Upper lobe of left lung (tissue), 6 donors: ENCODE results near the gene MIS18BP1. TPM values are rescaled to one million over a fixed set of nuclear protein-coding genes. Genes with fewer than 3 reads are reported as not detected.
"Not testable (repeated sequence)": the region's sequence is repeated elsewhere in the genome, so short reads cannot be mapped to it uniquely, and the experiment has no call there.

Experiments
- ATAC-seq, 2 donors: fragments of 200-7000 bp; cut with Tn5 transposase; one replicate each; pipeline ENCODE4 v1.9.1; 2022; ENCODE audit warnings: mild to moderate bottlenecking in 2 of 2, moderate library complexity in 2 of 2; ENCODE audit not compliant: low FRiP score in 2 of 2
- DNase-seq, 2 donors: peaks; one replicate each; pipeline ENCODE4 v3.0.0-alpha.2; 2019 to 2020
- H3K27ac ChIP-seq, 4 donors: fragments of 200-600 bp; sonication (generic); one replicate each; pipeline ENCODE4 v1.5.1; 2016 to 2019
- H3K27me3 ChIP-seq, 4 donors: fragments of 200-600 bp; sonication (generic); one replicate each; pipeline ENCODE4 v1.5.1; 2017 to 2019
- H3K36me3 ChIP-seq, 4 donors: fragments of 200-600 bp; sonication (generic); one replicate each; pipeline ENCODE4 v1.5.1; 2016 to 2019
- H3K4me1 ChIP-seq, 4 donors: fragments of 200-600 bp; sonication (generic); one replicate each; pipeline ENCODE4 v1.5.1; 2018 to 2019
- H3K4me3 ChIP-seq, 4 donors: fragments of 200-600 bp; sonication (generic); one replicate each; pipeline ENCODE4 v1.5.1; 2017 to 2019; ENCODE audit warnings: mild to moderate bottlenecking in 2 of 4, moderate library complexity in 1 of 4
- H3K9me3 ChIP-seq, 4 donors: fragments of 200-600 bp; sonication (generic); one replicate each; pipeline ENCODE4 v1.5.1; 2018 to 2019
- CTCF ChIP-seq, 6 experiments: fragments of 450-650 bp in 4 of 6; fragments of 200-600 bp in 2 of 6; sonication (generic) in 2 of 6; IDR thresholded peaks; one replicate each; pipeline ENCODE4 v1.5.1; 2016 to 2019; ENCODE audit warnings: antibody characterized with exemption in 6 of 6
- EP300 ChIP-seq, 4 donors: sonication (generic); formaldehyde crosslinking; IDR thresholded peaks; one replicate each; pipeline ENCODE4 v1.5.1; 2017; ENCODE audit warnings: antibody characterized with exemption in 4 of 4, control low read depth in 2 of 4
- POLR2A ChIP-seq, 4 donors: fragments of 450-650 bp; IDR thresholded peaks; one replicate each; pipeline ENCODE4 v1.5.1; 2016 to 2017; ENCODE audit warnings: antibody characterized with exemption in 4 of 4, mild to moderate bottlenecking in 2 of 4
- POLR2AphosphoS5 ChIP-seq, 2 donors: sonication (generic); formaldehyde crosslinking; IDR thresholded peaks; one replicate each; pipeline ENCODE4 v1.5.1; 2017; ENCODE audit warnings: antibody characterized with exemption in 2 of 2
- WGBS, 2 donors: methylation state at CpG; one replicate each; pipeline ENCODE4 v1.1.5; 2017 to 2018; 5-methylcytosine and 5-hydroxymethylcytosine counted together
- total RNA-seq, 6 donors: library from RNA; depleted of rRNA in 4 of 6; stranded (reverse); fragments of >200 nt in 4 of 6; gene quantifications; one replicate each; pipeline versions ENCODE4 v1.1.0 to v1.2.1, GENCODE V29; 2016 to 2021
- donor health status: DM: no; HTN: no; CAD: no; lungs with moderate emphysema.
- donor health status: DM: no; HTN: yes; CAD: no; lungs with severe emphysema.

MIS18BP1 gene
- 10 to 100 TPM; 19.2 to 58.7 (median 30.5) TPM for total RNA-seq

- ATAC-seq (peak; percentile 95 to 97), DNase-seq (peak; percentile 96 to 98)
- H3K4me1 ChIP-seq, result peaks cover 14 to 44% (median 25%) of the 10 kb centered on the region in 4 donors
- peaks cover 3 to 7% (median 6%) of the 10 kb centered on the region in 4 donors for H3K9me3 ChIP-seq
- H3K27me3 ChIP-seq, result no peaks in the 10 kb centered on the region
- peak within 1 kb of the TSS; percentile 75 to 89 (median 83) for H3K4me3 ChIP-seq
- TF ChIP-seq POLR2A (IDR thresholded peaks at IDR 0.05) (peak in 3 of 4 donors; percentile 45 to 79 (median 48)), POLR2AphosphoS5 (IDR thresholded peaks at IDR 0.05) (peak; percentile 71 to 75), CTCF (IDR thresholded peaks at IDR 0.05) (peak; percentile 50 to 89 (median 88)), EP300 (IDR thresholded peaks at IDR 0.05) (peak in 2 of 4 donors; percentile 71 to 75)
- H3K36me3 ChIP-seq, result no peaks in the 10 kb centered on the region
- 2% methylated on average over 25 to 44 of the region's 61 CpGs for WGBS, 2 donors
- H3K27ac ChIP-seq, result peak within 1 kb of the TSS; percentile 92 to 95 (median 93)
These were observed at the start of gene MIS18BP1 for GRCh38 chr14:45253070-45253753. Gene MIS18BP1, minus strand, starts transcription at chr14:45253202. Its CDS starts 5,916 bp downstream, at chr14:45247286.

GRCh38 chr14:45298423-45299117 is 45.6 kb upstream of the MIS18BP1 start:
- 77 to 84% methylated on average over 4 of the region's 4 CpGs for WGBS, 2 donors
- Histone ChIP-seq H3K9me3 (no peaks in the 10 kb centered on the region), H3K4me3 (no peak overlapping the region), H3K27ac (no peak overlapping the region), H3K27me3 (no peaks in the 10 kb centered on the region), H3K36me3 (no peaks in the 10 kb centered on the region), H3K4me1 (no peaks in the 10 kb centered on the region)
- TF ChIP-seq POLR2A (IDR thresholded peaks at IDR 0.05) (no peak), POLR2AphosphoS5 (IDR thresholded peaks at IDR 0.05) (no peak), CTCF (IDR thresholded peaks at IDR 0.05) (no peak), EP300 (IDR thresholded peaks at IDR 0.05) (no peak)
- DNase-seq (no peak), ATAC-seq (no peak)

GRCh38 chr14:45294796-45295195 is 41.8 kb upstream of the MIS18BP1 start:
- not testable (repeated sequence) for H3K27me3 ChIP-seq, ATAC-seq, H3K9me3 ChIP-seq, H3K36me3 ChIP-seq, H3K4me1 ChIP-seq, H3K4me3 ChIP-seq, DNase-seq, H3K27ac ChIP-seq
- WGBS, 2 donors, result 66 to 73% methylated on average over 1 of the region's 1 CpG

DNA sequence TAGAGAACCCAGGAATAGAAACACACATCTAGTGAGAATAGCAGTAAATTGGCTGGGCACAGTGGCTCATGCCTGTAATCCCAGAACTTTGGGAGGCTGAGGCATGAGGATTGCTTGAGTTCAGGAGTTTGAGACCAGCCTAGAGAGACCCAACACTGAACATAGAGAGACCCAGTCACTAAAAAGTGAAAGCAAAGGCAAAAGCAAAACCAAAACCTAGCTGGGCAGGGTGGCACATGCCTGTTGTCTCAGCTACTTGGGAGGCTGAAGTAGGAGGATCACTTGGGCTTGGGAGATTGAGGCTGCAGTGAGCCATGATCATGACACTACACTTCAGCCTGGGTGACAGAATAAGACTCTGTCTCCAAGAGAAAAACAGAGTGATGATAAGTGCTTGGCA is 37.5 kb upstream of the MIS18BP1 start:
- Histone ChIP-seq H3K27ac (no peak overlapping the region), H3K27me3 (no peaks in the 10 kb centered on the region), H3K4me1 (no peaks in the 10 kb centered on the region), H3K4me3 (no peak overlapping the region), H3K36me3 (no peaks in the 10 kb centered on the region), H3K9me3 (no peaks in the 10 kb centered on the region)
- no peak for TF ChIP-seq EP300 (IDR thresholded peaks at IDR 0.05)
- TF ChIP-seq POLR2AphosphoS5 (IDR thresholded peaks at IDR 0.05), result no peak
- TF ChIP-seq CTCF (IDR thresholded peaks at IDR 0.05), result no peak
- TF ChIP-seq POLR2A (IDR thresholded peaks at IDR 0.05), result no peak
- ATAC-seq (no peak), DNase-seq (no peak)

DNA sequence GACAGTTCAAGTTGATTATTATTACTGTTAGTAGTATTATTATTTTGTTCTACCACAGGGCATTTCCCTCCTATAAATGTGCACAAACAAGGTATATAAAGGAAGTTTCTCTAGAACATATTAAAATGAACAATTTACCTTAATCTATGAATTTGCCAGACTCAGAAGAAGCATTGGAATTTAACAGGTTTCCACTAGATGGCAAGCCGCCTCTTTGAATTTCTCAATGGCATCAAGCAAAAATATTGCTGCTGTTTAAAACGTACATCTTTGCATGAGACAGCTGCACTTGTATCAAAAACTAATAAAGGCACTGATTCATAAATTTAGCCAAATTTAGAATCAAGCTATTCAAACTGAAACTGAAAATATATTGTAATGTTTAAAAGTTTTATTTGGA is 34.6 kb upstream of the MIS18BP1 start:
- no peaks in the 10 kb centered on the region for H3K36me3 ChIP-seq
- DNase-seq (no peak), ATAC-seq (no peak)
- no peak overlapping the region for H3K27ac ChIP-seq
- TF ChIP-seq POLR2AphosphoS5 (IDR thresholded peaks at IDR 0.05) (no peak), POLR2A (IDR thresholded peaks at IDR 0.05) (no peak), CTCF (IDR thresholded peaks at IDR 0.05) (no peak), EP300 (IDR thresholded peaks at IDR 0.05) (no peak)
- H3K27me3 ChIP-seq, result no peaks in the 10 kb centered on the region
- WGBS, 2 donors, result 64 to 68% methylated on average over 2 of the region's 2 CpGs
- no peaks in the 10 kb centered on the region for H3K4me1 ChIP-seq
- no peak overlapping the region for H3K4me3 ChIP-seq
- H3K9me3 ChIP-seq, result peaks cover 0 to 2% (median 0%) of the 10 kb centered on the region in 4 donors
